ENCODE data around the gene TCF25. TPM values are rescaled to one million over a fixed set of nuclear protein-coding genes. Genes with fewer than 3 reads are reported as not detected.

The TCF25 gene
- total RNA-seq, 2 experiments from 2014 or later = 167 to 192 TPM

GRCh38 chr16:89954462-89954861 is 81.1 kb downstream of the TCF25 start:
- no peaks in the 10 kb centered on the region for H3K9me3 Mint-ChIP-seq
- no peak for DNase-seq
- H3K36me3 Mint-ChIP-seq (ENCODE audit: low read depth) = peaks cover 7% of the 10 kb centered on the region
- peaks cover 6% of the 10 kb centered on the region for H3K4me1 Mint-ChIP-seq
- no peaks in the 10 kb centered on the region for H3K27me3 Mint-ChIP-seq
- CTCF ChIA-PET = interaction anchor here (1.2 kb wide), 1 partner anchor 44 kb away, joined by 3 read pairs; no protein-coding TSS in a partner anchor
- POLR2A ChIA-PET = no interaction called here
- H3K4me3 Mint-ChIP-seq = no peak overlapping the region
- no peak overlapping the region for H3K27ac Mint-ChIP-seq

GRCh38 chr16:89955001-89955685 is 81.8 kb downstream of the TCF25 start:
- Mint-ChIP-seq H3K27me3 (no peaks in the 10 kb centered on the region), H3K9me3 (no peaks in the 10 kb centered on the region), H3K27ac (no peak overlapping the region), H3K36me3 (ENCODE audit: low read depth) (peaks cover 7% of the 10 kb centered on the region), H3K4me1 (peaks cover under 1% of the 10 kb centered on the region), H3K4me3 (no peak overlapping the region)
- DNase-seq = no peak
- ChIA-PET CTCF (no interaction called here), POLR2A (no interaction called here)

- Mint-ChIP-seq H3K27me3 (no peaks in the 10 kb centered on the region), H3K27ac (no peak overlapping the region), H3K9me3 (no peaks in the 10 kb centered on the region), H3K4me1 (no peaks in the 10 kb centered on the region), H3K4me3 (no peak overlapping the region), H3K36me3 (ENCODE audit: low read depth) (peaks cover 11% of the 10 kb centered on the region)
- POLR2A ChIA-PET = interaction anchor here (2.0 kb wide), 1 partner anchor 15 kb away, joined by 4 read pairs; no protein-coding TSS in a partner anchor
- DNase-seq = no peak
- CTCF ChIA-PET = no interaction called here
Measured at GRCh38 chr16:89956505-89957215, 83.3 kb downstream of the TCF25 start.

- no peaks in the 10 kb centered on the region for H3K4me1 Mint-ChIP-seq
- peaks cover 11% of the 10 kb centered on the region for H3K36me3 Mint-ChIP-seq (ENCODE audit: low read depth)
- no peak for DNase-seq
- H3K4me3 Mint-ChIP-seq = no peak overlapping the region
- ChIA-PET POLR2A (interaction anchor here (2.0 kb wide), 1 partner anchor 15 kb away, joined by 4 read pairs; no protein-coding TSS in a partner anchor), CTCF (no interaction called here)
- no peaks in the 10 kb centered on the region for H3K9me3 Mint-ChIP-seq
- no peak overlapping the region for H3K27ac Mint-ChIP-seq
- no peaks in the 10 kb centered on the region for H3K27me3 Mint-ChIP-seq
Measured at GRCh38 chr16:89957216-89957785, 83.9 kb downstream of the TCF25 start.

- no peak for DNase-seq
- CTCF ChIA-PET = no interaction called here
- no peaks in the 10 kb centered on the region for H3K27me3 Mint-ChIP-seq
- no peak overlapping the region for H3K4me3 Mint-ChIP-seq
- no peak overlapping the region for H3K27ac Mint-ChIP-seq
- POLR2A ChIA-PET = interaction anchor here (2.0 kb wide), 1 partner anchor 14 kb away, joined by 4 read pairs; no protein-coding TSS in a partner anchor
- no peaks in the 10 kb centered on the region for H3K4me1 Mint-ChIP-seq
- peaks cover 11% of the 10 kb centered on the region for H3K36me3 Mint-ChIP-seq (ENCODE audit: low read depth)
- no peaks in the 10 kb centered on the region for H3K9me3 Mint-ChIP-seq
Measured at GRCh38 chr16:89958068-89958467, 84.7 kb downstream of the TCF25 start.

GRCh38 chr16:89958596-89958995 is 85.2 kb downstream of the TCF25 start:
- Mint-ChIP-seq H3K9me3 (no peaks in the 10 kb centered on the region), H3K27me3 (no peaks in the 10 kb centered on the region), H3K4me3 (no peak overlapping the region), H3K27ac (no peak overlapping the region), H3K36me3 (ENCODE audit: low read depth) (peaks cover 11% of the 10 kb centered on the region), H3K4me1 (no peaks in the 10 kb centered on the region)
- ChIA-PET POLR2A (interaction anchor here (2.0 kb wide), 1 partner anchor 13 kb away, joined by 4 read pairs; no protein-coding TSS in a partner anchor), CTCF (no interaction called here)
- no peak for DNase-seq

- Mint-ChIP-seq H3K4me1 (no peaks in the 10 kb centered on the region), H3K4me3 (no peak overlapping the region), H3K27me3 (no peaks in the 10 kb centered on the region), H3K27ac (no peak overlapping the region), H3K9me3 (no peaks in the 10 kb centered on the region), H3K36me3 (ENCODE audit: low read depth) (peaks cover 11% of the 10 kb centered on the region)
- POLR2A ChIA-PET = no interaction called here
- CTCF ChIA-PET = no interaction called here
- DNase-seq = no peak
Measured at GRCh38 chr16:89960966-89961365, 87.6 kb downstream of the TCF25 start.

Other genes with a start within 250 kb of the TCF25 start
- gene CHMP1A, start 215.9 kb upstream of the TCF25 start, total RNA-seq = 100 to 1,000 TPM in 1 of 2 experiments, 10 to 100 TPM in 1; 93.8 to 102 TPM
- 1 to 10 TPM; 8.1 to 9.2 TPM for gene SPATA33, start 215.8 kb upstream of the TCF25 start, total RNA-seq
- 10 to 100 TPM; 73.2 to 74.0 TPM for gene CDK10, start 186.9 kb upstream of the TCF25 start, total RNA-seq
- 10 to 100 TPM in 1 of 2 experiments, 1 to 10 TPM in 1; 9.4 to 10.0 TPM for gene SPATA2L, start 171.9 kb upstream of the TCF25 start, total RNA-seq
- 1 to 10 TPM; 7.0 to 7.8 TPM for gene VPS9D1, start 152.7 kb upstream of the TCF25 start, total RNA-seq
- gene ZNF276, start 152.1 kb upstream of the TCF25 start, total RNA-seq = 10 to 100 TPM; 50.4 to 56.5 TPM
- gene FANCA, start 56.9 kb upstream of the TCF25 start, total RNA-seq = 10 to 100 TPM; 82.9 to 94.6 TPM
- gene SPIRE2, start 45.1 kb upstream of the TCF25 start, total RNA-seq = 1 to 10 TPM; 1.6 to 1.8 TPM
- 1 to 10 TPM; 3.6 to 4.1 TPM for gene MC1R, start 45.3 kb downstream of the TCF25 start, total RNA-seq
- 1 to 10 TPM; 3.6 to 4.0 TPM for gene TUBB3, start 49.8 kb downstream of the TCF25 start, total RNA-seq
- gene DEF8, start 75.2 kb downstream of the TCF25 start, total RNA-seq = 10 to 100 TPM; 33.1 to 33.6 TPM
- not detected for gene DBNDD1, start 145.9 kb downstream of the TCF25 start, total RNA-seq
- gene PRDM7, start 203.7 kb downstream of the TCF25 start, total RNA-seq = not detected